Stimulated activated CD8-positive, alpha-beta memory T cell treated with anti-CD3 and anti-CD28 coated beads, Interleukin-2, amount 100 ng/mL, for 48 hours (primary cell): ENCODE data around the gene POU2F1.

ENCODE experiments used
- DNase-seq, 2 donors: peaks; one replicate each; pipeline ENCODE4 v3.0.0-alpha.2; 2020; ENCODE audit warnings: low read depth in 2 of 2

Gene POU2F1

GRCh38 chr1:167467126-167467710 lies 246.5 kb downstream of the POU2F1 start:
- DNase-seq: no peak

DNA sequence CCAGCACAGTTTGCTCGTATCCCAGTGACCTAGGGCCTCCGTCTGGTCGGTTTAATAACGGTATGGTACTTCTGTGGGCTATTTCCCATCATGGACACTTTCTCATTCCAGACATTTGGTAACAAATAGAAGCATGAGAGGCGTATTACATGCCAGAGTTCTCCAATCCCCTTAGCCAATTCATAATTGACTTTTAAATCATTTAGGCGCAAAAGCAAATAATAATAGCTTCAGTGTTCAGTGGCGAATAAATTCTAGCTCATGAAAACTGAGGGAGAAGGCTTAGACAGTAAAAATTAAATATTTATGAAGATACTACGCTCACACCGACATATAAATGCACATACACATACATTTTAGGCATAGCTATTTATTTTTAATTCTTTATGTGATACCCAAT lies 247.1 kb downstream of the POU2F1 start:
- DNase-seq: no peak

GRCh38 chr1:167469280-167469965 lies 248.7 kb downstream of the POU2F1 start:
- DNase-seq: no peak

DNA sequence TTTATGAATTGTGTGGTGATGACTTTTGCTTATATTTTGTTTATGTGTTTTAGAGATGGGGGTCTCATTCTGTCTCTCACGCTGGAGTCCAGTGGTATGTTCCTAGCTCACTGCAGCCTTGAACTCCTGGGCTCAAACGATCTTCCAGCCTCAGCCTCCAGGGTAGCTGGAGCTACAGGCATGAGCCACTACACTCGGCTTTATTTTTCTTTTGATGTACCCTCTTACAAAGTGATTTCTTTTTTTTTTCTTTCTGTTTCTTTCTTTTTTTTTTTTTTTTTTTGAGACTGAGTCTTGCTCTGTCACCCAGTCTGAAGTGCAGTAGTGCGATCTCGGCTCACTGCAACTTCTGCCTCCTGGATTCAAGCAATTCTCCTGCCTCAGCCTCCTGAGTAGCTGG lies 250.9 kb downstream of the POU2F1 start:
- no peak for DNase-seq

- DNase-seq: no peak
Observed at GRCh38 chr1:167472752-167473521, 252.3 kb downstream of the POU2F1 start.

GRCh38 chr1:167473761-167474160 lies 253.1 kb downstream of the POU2F1 start:
- DNase-seq: no peak

DNA sequence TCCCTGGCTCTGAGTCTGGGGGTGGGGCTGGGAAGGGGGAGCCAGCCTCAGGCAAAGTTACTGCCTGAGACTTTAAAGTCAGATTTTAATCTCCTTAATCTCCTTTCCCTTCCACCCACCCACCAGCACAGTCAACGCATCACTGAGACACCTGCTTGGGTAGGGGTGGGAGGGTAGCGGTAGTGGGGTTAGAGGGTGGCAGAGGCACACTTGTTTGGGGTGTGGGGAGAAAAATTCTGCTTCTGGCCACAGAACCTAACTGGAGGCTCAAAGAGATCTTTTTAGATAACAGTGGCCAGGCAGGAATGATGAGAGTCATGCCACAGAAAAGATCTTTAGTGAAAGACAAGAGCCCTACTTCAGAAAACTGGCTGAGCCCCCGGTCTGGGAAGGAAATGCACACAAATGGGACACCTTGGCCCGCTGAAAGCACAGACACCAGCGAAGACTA lies 253.5 kb downstream of the POU2F1 start:
- DNase-seq: peak in 1 of 2 donors; percentile 51

DNA sequence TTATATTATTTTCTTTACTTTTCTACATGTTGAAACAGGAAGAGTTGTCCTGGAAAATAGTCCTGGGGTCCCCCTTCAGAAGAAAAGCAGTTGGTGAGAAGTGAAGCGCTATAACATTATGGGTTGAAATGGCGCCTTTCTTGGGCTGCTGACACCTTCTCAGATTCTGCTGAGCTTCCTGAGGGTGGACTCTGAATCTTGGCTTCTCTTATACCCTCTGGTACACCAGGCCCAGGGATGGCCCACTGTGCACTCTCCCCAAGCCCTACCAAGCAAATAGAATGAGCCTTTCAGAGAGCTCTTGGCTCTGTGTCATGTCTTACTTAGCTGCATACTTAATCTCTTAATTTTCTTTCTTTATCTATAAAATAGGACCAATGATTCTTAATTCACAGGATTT lies 255.4 kb downstream of the POU2F1 start:
- no peak for DNase-seq
